ENCODE data around the gene TECPR1. TPM values are rescaled to one million over a fixed set of nuclear protein-coding genes. Genes with fewer than 3 reads are reported as not detected.
A peak's percentile ranks its signal among the peaks of the same experiment; 100 is the strongest.
"Not testable (repeated sequence)": the region's sequence is repeated elsewhere in the genome, so short reads cannot be mapped to it uniquely, and the experiment has no call there.

The TECPR1 gene
- total RNA-seq, 8 experiments from 2014 or later: 7.0 to 23.4 (median 16.2) TPM

DNA sequence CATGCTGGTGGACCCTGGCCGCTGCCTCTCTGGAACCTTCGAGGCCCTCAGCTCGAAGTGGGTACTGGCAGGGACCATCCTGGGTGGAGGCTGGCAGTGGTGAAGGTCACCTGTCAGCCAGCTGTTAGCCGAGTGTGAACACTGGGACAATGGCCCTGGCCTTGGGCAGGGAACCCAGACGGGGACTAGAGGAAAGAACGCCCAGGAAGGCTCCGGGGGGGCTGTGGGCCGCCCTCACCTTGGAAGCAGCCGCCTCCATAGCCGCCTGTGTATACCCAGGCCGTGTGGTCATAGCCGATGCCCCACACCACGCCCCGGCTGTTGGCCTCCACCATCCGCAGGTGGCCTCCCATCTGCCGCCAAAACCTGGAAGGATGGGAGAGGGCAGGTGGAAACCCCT, 23.2 kb downstream of the TECPR1 start:
- H3K27ac ChIP-seq: no peak overlapping the region
- in situ Hi-C loops (cut with MboI; ENCODE audit: low pct_unique_long_range_greater_than_20kb in 2 of 9, low sequenced_read_pairs in 9 of 9, unreplicated experiment in 9 of 9): no loop called here
- 95 to 100% methylated on average over 1 to 4 of the region's 16 CpGs; no CpG with 5 or more reads in 8 of the 10 experiments for WGBS, 10 experiments
- no peak for ATAC-seq (replicated peaks in 6 of 8)
- H3K4me1 ChIP-seq (replicated peaks in 1 of 2): no peaks in the 10 kb centered on the region
- no peak overlapping the region for H3K4me3 ChIP-seq

DNA sequence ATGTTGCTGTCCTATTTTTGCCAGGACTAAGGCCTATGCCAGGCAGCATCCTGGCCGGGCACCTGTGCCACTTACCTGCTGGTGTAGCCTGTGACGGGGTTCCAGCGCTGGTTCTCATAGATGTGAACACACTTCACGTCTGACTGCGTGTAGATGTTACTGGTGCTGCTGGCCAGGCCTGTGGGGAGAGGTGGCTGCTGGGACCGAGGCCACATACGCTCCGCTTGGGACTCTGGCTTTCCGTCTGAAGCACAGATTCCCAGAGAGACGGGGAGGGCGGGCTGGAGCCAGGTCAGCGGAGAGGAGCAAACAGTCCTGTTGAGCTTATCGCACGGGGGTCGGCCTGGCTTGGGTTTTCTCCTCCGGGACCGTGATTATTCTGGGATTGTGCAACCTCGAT, 24.1 kb downstream of the TECPR1 start:
- Histone ChIP-seq H3K27ac (no peak overlapping the region), H3K4me1 (replicated peaks in 1 of 2) (no peaks in the 10 kb centered on the region), H3K4me3 (no peak overlapping the region)
- ATAC-seq (replicated peaks in 6 of 8): no peak
- in situ Hi-C loops (cut with MboI; ENCODE audit: low pct_unique_long_range_greater_than_20kb in 2 of 9, low sequenced_read_pairs in 9 of 9, unreplicated experiment in 9 of 9): no loop called here
- WGBS, 10 experiments: 73 to 93% (median 80%) methylated on average over 1 to 5 of the region's 18 CpGs; no CpG with 5 or more reads in 5 of the 10 experiments

DNA sequence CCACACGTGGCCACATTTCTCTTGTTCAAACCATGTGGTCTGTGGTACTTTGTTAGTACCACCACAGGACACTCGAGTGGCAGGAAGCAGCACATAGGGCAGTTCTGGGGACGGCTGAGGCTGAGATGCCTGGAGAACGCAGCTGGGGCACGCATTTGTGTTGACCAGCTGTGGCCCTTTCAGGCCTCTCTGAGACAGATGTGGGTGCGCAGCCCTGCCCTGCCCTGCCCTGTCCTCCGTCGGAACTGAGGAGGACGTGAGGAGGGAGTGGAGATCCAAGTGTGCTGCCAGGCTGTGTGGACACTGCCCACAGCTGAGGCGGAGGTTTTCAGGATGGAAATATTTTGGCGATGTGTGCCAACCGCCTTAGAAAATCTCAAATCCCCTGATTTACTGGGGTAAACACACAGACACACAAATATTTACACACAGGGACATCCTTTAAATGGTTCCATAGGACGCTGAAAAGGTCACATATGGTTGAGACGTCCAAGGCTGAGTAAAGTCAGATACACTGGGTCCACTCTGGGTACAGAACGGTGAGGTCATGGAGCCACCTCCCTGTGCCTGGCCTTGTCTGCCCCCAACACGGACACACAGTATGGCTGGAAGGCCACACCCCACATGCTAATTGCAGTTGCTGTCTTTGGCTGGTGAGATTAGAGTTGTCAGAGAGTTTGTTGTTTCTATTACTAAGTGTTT, 26.0 kb downstream of the TECPR1 start:
- in situ Hi-C loops (cut with MboI; ENCODE audit: low pct_unique_long_range_greater_than_20kb in 2 of 9, low sequenced_read_pairs in 9 of 9, unreplicated experiment in 9 of 9): no loop called here
- WGBS, 10 experiments: 54 to 100% (median 83%) methylated on average over 1 to 9 of the region's 16 CpGs; no CpG with 5 or more reads in 1 of the 10 experiments
- Histone ChIP-seq H3K27ac (no peak overlapping the region), H3K4me3 (no peak overlapping the region), H3K4me1 (replicated peaks in 1 of 2) (no peaks in the 10 kb centered on the region)
- ATAC-seq (replicated peaks in 6 of 8): peak in 2 of 8 experiments; percentile 81 to 89

DNA sequence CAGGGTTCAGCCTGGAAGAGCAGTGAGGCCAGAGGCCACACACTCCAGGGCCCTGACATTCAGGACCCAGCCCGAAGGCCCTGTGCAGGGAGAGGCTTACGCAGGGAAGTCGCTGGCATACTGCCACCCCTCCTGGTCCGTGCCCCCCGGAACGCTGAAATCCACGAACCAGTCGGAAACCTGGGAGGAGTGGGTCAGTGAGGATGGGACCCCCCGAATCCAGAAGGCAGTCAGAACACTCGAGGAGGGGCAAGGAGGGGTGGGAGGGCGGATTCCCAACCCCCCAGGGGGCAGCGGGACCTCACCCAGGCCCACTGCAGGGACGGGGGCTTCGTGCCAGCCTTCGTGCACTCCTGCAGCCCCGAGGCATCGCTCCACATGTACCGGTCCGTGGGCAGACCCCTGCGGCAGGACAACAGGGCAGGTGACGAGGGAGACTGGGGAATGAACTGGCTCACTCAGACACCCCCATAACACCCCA, 27.3 kb downstream of the TECPR1 start:
- Histone ChIP-seq H3K4me1 (replicated peaks in 1 of 2) (no peaks in the 10 kb centered on the region), H3K27ac (no peak overlapping the region), H3K4me3 (no peak overlapping the region)
- WGBS, 10 experiments: 96% methylated on average over 5 of the region's 21 CpGs; no CpG with 5 or more reads in 9 of the 10 experiments
- in situ Hi-C loops (cut with MboI; ENCODE audit: low pct_unique_long_range_greater_than_20kb in 2 of 9, low sequenced_read_pairs in 9 of 9, unreplicated experiment in 9 of 9): no loop called here
- no peak for ATAC-seq (replicated peaks in 6 of 8)

DNA sequence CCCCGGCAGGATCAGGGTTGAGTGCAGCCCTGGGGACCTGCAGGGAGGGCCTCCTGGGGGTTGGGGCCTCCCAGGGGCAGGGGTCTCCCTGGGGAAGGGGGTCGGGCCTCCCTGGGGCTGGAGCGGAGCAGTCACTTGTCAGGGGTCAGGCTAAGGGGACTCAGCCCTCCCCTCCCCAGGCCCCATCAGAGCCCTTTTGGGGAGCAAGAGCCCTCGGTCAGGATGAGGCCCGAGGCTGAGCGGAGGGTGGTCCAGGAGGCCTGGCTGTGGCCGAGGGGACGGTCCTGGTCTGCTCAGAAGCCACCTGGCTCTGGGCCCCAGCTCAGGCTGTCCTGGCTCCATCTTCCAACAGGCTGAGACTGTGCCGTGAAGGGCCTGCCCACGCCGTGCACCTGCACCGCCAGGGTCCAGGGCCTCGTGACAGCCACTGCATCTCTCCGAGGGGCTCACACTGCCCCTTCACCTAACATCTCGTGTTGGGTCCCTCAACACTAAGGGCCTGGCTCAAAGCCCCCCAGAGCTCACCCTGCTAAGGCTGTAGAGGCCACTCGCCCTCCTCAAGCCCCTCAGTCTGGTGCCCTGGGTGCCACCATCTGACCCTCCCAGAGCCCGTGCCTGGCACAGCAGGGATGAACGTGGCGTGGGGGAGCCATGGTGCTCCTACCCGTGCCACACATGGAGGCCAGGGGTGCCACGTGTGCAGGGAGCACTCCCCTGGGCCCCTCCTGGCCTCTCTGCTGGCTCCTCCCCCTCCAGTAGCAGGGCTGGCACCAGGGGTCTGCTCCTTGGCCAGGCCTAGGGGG, 27.9 kb downstream of the TECPR1 start:
- 60 to 100% methylated on average over 1 of the region's 21 CpGs; no CpG with 5 or more reads in 8 of the 10 experiments for WGBS, 10 experiments
- Histone ChIP-seq H3K4me1 (replicated peaks in 1 of 2) (no peaks in the 10 kb centered on the region), H3K27ac (no peak overlapping the region), H3K4me3 (no peak overlapping the region)
- ATAC-seq (replicated peaks in 6 of 8): peak in 1 of 8 experiments; percentile 8
- in situ Hi-C loops (cut with MboI; ENCODE audit: low pct_unique_long_range_greater_than_20kb in 2 of 9, low sequenced_read_pairs in 9 of 9, unreplicated experiment in 9 of 9): no loop called here

DNA sequence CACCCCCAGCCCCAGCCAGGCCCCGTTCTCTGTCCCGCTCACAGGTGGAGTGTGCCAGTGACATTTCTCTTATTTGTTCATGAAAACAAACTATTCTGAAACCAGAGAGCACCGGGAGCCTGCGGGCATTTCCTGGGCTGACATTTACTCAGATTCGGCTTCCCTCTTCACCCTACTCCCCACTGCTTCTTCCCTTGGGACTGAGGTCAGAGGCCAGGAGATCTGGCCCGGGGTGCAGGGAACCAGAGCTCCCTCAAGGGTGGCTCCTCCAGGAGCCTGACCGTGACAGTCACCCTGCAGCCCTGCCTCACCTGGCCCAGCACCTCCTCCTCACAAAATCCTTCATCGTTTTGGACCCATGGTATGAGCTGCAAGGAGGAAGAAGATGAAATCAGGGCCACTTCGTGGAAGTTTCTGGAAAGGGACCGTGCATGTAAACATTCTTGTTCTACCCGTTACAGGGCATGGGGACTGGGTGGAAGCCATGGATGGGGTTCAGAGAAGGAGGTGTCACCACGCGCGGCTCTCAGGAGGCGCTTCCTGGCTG, 28.6 kb downstream of the TECPR1 start:
- 50 to 93% (median 73%) methylated on average over 1 to 3 of the region's 15 CpGs; no CpG with 5 or more reads in 4 of the 10 experiments for WGBS, 10 experiments
- in situ Hi-C loops (cut with MboI; ENCODE audit: low pct_unique_long_range_greater_than_20kb in 2 of 9, low sequenced_read_pairs in 9 of 9, unreplicated experiment in 9 of 9): no loop called here
- no peak for ATAC-seq (replicated peaks in 6 of 8)
- no peaks in the 10 kb centered on the region for H3K4me1 ChIP-seq (replicated peaks in 1 of 2)
- no peak overlapping the region for H3K4me3 ChIP-seq
- H3K27ac ChIP-seq: no peak overlapping the region

DNA sequence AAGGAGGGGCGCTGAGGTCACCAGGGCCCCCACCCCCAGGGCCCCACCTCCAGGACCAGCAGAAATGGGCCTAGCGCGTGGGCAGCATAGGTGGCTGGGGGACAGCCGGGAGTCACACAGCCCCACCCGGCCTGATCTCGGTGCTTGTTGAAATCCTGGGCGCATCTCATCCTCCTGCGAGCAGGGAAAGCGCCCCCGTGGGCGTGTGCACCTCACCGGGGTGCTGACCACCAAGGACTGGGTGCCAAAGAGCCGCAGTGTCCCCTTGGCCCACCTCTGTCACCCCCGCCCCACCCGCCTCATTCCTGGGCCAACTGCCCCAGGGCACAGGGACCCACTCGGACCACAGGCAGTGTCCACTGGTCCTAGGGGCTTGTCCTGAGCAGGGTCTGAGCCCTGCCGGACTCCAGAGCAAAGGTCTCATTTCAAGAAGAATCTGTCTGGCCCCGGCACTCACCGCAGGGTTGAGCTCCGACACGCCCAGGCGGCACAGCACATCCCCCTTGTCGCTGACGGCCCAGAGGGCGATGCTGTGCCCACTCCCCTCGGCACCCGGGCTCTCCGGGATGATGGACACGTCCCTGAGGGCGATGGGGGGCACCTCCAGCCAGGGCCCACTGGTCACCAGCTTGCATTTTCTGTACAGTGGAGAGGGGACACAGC, 29.4 kb downstream of the TECPR1 start:
- ATAC-seq (replicated peaks in 6 of 8): no peak
- no peak overlapping the region for H3K4me3 ChIP-seq
- H3K27ac ChIP-seq: no peak overlapping the region
- in situ Hi-C loops (cut with MboI; ENCODE audit: low pct_unique_long_range_greater_than_20kb in 2 of 9, low sequenced_read_pairs in 9 of 9, unreplicated experiment in 9 of 9): no loop called here
- 100% methylated on average over 1 of the region's 30 CpGs; no CpG with 5 or more reads in 9 of the 10 experiments for WGBS, 10 experiments
- H3K4me1 ChIP-seq (replicated peaks in 1 of 2): no peaks in the 10 kb centered on the region

DNA sequence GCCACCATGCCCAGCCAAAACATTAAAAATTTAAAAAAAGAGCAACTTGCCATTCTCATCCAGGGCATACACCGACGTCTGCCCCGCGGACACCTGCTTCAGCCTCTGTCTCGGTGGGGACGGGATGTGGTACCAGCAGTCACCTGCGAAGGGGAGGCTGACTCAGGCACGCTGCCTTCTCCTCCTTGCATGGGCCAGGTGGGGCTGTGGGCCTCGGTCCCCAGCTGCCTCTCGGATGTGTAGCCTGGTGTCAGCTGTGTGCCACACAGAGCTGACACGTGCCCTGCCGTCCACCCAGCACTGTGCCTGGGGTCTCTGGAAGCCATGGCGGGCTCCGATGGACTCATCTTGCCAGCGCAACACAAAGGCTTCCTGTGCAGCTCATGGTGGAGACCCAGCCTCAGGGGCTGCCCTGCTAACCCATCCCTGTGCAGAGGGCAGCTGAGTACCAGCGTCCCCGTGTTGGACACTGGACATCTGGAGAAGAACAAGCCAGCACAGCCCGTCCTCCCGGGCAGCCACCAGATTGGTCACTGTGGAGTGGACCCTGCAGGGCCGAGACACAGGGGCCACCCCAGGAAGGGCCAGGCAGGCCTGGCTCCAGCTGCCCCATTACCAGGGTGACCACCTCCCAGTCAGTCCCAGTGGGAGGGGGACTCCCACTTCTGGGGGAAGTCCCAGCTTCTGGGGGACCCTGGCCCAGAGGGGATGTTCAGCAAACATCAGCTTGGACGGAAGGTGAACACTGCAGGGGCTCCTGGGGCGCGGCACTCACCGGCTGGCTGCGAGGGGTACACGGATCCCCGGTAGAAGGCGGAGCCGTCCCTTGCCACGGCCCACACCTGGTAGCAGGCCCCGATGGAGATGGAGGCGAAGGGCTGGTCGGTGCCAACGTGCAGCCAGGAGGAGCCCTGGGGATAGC, 30.2 kb downstream of the TECPR1 start:
- in situ Hi-C loops (cut with MboI; ENCODE audit: low pct_unique_long_range_greater_than_20kb in 2 of 9, low sequenced_read_pairs in 9 of 9, unreplicated experiment in 9 of 9): no loop called here

DNA sequence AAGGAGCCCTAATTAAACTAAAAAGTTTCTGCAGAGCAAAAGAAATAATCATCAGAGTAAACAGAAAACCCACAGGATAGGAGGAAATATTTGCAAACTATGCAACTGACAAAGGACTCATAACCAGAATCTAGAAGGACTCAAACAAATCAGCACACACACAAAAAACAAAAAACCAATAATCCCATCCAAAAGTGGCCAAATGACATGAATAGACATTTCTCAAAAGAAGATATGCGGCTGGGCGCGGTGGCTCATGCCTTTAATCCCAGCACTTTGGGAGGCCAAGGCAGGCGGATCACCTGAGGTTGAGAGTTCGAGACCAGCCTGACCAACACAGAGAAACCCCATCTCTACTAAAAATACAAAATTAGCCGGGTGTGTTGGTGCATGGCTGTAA, 32.6 kb downstream of the TECPR1 start:
- H3K4me1 ChIP-seq (replicated peaks in 1 of 2); ATAC-seq (replicated peaks in 6 of 8); in situ Hi-C loops (cut with MboI; ENCODE audit: low pct_unique_long_range_greater_than_20kb in 2 of 9, low sequenced_read_pairs in 9 of 9, unreplicated experiment in 9 of 9); H3K27ac ChIP-seq; H3K4me3 ChIP-seq: not testable (repeated sequence)
- 89 to 100% (median 100%) methylated on average over 3 to 6 of the region's 6 CpGs; no CpG with 5 or more reads in 3 of the 10 experiments for WGBS, 10 experiments

More for the DNA sequence above, 30.2 kb downstream of the TECPR1 start:
- Histone ChIP-seq H3K4me3 (no peak overlapping the region), H3K4me1 (replicated peaks in 1 of 2) (no peaks in the 10 kb centered on the region), H3K27ac (no peak overlapping the region)
- WGBS, 10 experiments: 91 to 100% (median 100%) methylated on average over 1 to 11 of the region's 34 CpGs; no CpG with 5 or more reads in 3 of the 10 experiments
- no peak for ATAC-seq (replicated peaks in 6 of 8)

DNA sequence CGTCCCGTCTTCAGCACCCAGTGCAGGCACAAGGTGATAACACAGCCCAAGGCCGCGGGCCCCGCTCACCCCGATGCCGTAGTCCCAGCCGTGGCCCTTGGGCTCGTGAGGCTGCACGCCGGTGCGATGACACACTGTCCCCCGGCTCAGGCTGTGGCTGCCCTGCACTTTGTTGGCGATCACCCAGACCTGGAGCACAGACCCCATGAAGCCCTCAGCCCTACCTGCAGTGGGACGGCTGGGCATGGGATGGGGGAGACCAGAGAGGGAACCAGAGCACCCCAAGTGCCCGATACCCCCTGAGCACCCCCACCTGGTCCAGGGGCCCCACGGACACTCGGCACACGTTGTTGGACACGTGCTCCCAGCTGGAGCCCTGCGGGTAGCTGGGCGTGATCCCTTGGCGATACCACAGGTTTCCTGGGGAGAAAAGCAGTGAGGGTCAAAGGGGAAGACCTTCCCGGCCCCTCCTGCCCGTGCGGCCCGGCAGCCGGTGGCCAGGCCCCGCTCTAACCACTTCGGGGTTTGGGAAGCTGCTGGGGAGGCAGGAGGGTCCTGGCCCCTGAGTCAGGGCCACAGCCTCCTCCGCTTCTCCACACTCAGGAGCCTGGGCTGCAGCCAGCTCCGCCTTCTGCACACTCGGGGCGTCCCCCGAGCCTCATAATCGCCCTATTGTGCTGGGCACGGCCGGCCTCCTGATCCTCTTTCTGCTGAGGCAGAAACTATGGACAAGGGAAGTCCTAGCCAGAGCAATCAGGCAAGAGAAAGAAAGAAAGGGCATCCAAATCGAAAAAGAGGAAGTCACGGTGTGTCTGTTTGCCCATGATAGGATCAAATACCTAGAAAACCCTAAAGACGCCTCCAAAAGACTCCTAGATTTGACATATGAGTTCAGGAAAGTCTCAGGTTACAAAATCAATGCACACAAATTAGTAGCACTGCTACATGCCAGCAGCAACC, 34.1 kb downstream of the TECPR1 start:
- peak overlapping the region in 1 of 2 donors; percentile 45 for H3K27ac ChIP-seq
- H3K4me3 ChIP-seq: no peak overlapping the region
- in situ Hi-C loops (cut with MboI; ENCODE audit: low pct_unique_long_range_greater_than_20kb in 2 of 9, low sequenced_read_pairs in 9 of 9, unreplicated experiment in 9 of 9): no loop called here
- WGBS, 10 experiments: 33 to 88% (median 68%) methylated on average over 1 to 9 of the region's 41 CpGs; no CpG with 5 or more reads in 4 of the 10 experiments
- ATAC-seq (replicated peaks in 6 of 8): peak in 2 of 8 experiments; percentile 35 to 36
- no peaks in the 10 kb centered on the region for H3K4me1 ChIP-seq (replicated peaks in 1 of 2)

DNA sequence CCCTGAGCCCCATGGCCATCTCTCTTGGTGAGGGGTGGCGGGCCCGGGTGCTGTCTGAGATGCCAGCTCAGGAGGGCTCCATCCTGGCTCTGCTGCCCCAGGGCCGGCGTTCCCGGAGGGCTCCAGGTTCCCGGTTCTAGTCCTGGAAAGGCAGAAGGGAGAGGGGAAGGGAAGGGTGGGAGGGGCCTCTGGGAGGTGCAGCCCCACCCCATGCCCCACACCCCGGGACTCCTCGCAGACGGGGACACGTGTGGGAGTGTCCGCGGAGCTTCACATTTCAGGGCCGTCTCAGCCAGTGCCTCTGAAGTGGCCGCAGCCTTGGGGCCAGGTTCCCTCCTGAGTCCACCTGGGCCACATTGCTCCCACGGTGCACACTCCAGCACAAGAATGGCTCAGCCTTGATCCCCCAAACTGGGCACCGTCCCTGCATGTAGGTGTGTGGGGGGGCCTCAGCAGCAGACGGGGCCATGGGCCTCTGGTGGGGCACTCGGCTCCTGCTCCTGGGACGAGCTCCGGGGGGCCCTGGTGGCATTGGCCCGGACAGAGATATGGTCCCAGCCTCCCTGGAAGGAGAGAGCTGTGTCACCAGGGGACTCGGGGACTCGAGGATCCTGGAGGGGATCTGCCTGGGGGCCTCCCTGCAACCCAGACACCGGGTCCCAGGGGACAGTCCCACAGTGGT, 35.0 kb downstream of the TECPR1 start:
- no peak for ATAC-seq (replicated peaks in 6 of 8)
- in situ Hi-C loops (cut with MboI; ENCODE audit: low pct_unique_long_range_greater_than_20kb in 2 of 9, low sequenced_read_pairs in 9 of 9, unreplicated experiment in 9 of 9): no loop called here
- 90% methylated on average over 2 of the region's 24 CpGs; no CpG with 5 or more reads in 9 of the 10 experiments for WGBS, 10 experiments
- Histone ChIP-seq H3K4me1 (replicated peaks in 1 of 2) (no peaks in the 10 kb centered on the region), H3K27ac (no peak overlapping the region), H3K4me3 (no peak overlapping the region)
